ENCODE data around the gene SEMA6D.

GRCh38 chr15:47814620-47815019 is 97.3 kb downstream of the SEMA6D start:
- TF ChIP-seq YY1 (IDR thresholded peaks at IDR 0.05; ENCODE audit: insufficient read depth, insufficient read length), result no peak
- TF ChIP-seq ZNF274 (IDR thresholded peaks at IDR 0.05; ENCODE audit: low read depth, low read length), result no peak
- no peak for TF ChIP-seq SUZ12 (IDR thresholded peaks at IDR 0.05; ENCODE audit: extremely low read depth, insufficient read depth, insufficient read length)
